HG03521 (cell line): Measurements from ENCODE around the gene SORBS2.

Source experiments
- ATAC-seq: cut with Tn5 transposase; IDR thresholded peaks from one replicate; pipeline ENCODE4 v1.9.1; 2021; ENCODE audit warnings: mild to moderate bottlenecking, moderate library complexity; ENCODE audit not compliant: unreplicated experiment

The SORBS2 gene

DNA sequence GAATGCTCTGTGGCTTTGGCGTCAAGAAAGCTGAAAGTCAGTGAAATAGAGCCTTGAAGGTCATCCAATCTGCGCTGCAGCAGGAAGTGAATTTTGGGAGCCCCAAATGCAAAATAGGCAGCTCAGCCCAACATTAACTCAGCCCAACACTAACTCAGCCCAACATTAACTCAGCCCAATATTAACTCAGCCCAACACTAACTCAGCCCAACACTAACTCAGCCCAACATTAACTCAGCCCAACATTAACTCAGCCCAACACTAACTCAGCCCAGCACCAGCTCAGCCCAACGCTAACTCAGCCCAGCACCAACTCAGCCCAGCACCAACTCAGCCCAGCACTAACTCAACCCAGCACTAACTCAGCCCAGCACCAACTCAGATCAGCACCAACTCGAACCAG lies 71.5 kb downstream of the SORBS2 start:
- no peak for ATAC-seq

- no peak for ATAC-seq
Observed at GRCh38 chr4:185738820-185739219, 73.2 kb downstream of the SORBS2 start.

DNA sequence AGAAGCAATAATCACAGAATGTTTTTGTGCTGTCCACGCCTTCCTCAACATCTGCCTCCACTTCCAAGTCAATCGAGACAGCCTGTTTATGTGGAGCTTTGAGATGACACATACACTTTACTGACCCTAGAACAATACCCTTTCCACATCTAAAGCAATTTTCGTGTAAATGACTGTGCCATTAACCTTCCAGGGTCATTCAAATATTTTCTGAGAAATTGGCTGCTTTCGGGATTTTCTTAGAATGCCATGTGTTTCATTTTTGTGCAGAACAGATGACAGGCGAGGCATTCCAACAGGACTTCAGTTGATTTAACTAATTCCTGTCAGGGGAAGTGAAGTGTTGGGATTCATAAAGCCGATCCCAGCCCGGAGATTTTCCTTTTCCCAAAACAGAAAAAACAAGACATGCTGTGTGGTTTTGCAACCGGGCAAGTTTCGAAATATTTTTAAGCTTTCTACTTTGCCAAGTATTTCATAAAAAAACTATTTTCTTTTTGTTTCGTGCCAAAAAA lies 73.9 kb downstream of the SORBS2 start:
- ATAC-seq = no peak

- ATAC-seq = no peak
Observed at GRCh38 chr4:185737489-185738037, 74.4 kb downstream of the SORBS2 start.

GRCh38 chr4:185736882-185737281 lies 75.1 kb downstream of the SORBS2 start:
- no peak for ATAC-seq

GRCh38 chr4:185735866-185736400 lies 76.1 kb downstream of the SORBS2 start:
- ATAC-seq = no peak

- ATAC-seq = no peak
Observed at GRCh38 chr4:185734930-185735329, 77.1 kb downstream of the SORBS2 start.

DNA sequence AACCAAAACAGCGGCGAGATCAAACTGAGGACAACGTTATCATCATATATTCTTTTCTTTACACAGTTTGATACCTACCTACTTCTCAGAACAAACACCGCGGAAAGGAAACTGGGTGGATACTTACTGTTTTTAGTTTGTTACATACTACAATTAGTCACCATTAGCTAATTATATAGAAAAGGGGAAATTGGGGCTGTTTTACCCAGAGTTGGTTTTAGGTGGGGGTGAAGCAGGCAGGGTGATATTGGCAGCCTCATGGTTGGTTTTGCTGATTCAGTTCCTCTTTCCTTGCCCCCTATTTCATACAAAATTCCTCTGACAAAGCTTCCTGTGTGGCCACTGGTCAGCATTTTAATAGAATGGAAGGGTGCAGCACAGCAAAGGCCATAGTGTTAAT lies 77.8 kb downstream of the SORBS2 start:
- ATAC-seq = peak; percentile 39

GRCh38 chr4:185730849-185731608 lies 81.0 kb downstream of the SORBS2 start:
- peak; percentile 47 for ATAC-seq

GRCh38 chr4:185730387-185730786 lies 81.6 kb downstream of the SORBS2 start:
- peak; percentile 33 for ATAC-seq

- no peak for ATAC-seq
Observed at GRCh38 chr4:185729391-185729804, 82.6 kb downstream of the SORBS2 start.

GRCh38 chr4:185728893-185729292 lies 83.1 kb downstream of the SORBS2 start:
- ATAC-seq = no peak

DNA sequence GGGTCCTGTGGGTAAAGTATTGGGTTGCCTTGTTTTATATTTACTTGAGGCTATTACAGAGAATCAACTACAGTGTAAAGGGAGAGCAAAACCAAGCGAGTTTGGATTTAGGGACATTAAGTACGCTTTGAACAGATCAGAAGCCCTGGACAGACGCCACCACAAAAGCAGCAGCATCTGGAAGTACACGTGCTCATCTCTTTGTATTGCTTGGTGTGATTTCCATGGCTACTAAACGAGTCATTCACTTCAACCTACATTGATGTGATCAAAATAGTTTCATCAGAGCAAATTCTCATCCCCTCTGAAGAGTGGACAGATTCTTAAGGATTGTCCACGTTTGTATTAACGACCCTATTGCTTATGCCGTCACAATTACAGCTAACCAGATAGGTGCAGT lies 85.1 kb downstream of the SORBS2 start:
- no peak for ATAC-seq

DNA sequence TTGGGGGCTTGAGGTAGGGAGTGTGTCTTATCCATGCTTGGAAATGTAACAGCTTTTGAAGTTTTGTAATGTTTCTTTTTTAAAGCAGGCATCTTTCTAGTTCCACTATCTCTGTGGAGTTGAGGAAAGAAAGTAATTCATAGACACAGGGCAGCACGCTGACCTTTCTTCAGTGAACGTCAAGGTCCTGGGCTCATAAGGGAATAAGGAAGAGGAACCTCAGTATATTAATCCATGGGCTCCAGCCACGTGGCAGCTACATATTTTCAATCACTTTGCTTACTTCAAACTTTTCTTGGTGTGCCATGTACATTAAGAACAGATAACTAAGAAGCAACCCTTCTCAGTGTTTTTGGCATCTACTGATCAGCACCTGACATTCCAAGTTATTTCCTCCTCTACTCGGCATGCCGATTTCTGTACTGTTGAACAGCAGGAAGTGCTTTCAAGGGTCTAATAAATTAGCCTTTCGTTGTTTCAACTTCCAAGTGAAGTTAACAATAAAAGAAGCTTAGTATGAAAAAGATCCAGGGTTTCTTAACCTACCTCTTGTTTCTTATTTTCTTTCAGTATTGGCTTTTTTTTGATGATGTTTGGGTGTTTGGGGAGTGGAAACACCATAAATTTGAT lies 88.2 kb downstream of the SORBS2 start:
- ATAC-seq = no peak

GRCh38 chr4:185722029-185722316 lies 90.0 kb downstream of the SORBS2 start:
- ATAC-seq = no peak

DNA sequence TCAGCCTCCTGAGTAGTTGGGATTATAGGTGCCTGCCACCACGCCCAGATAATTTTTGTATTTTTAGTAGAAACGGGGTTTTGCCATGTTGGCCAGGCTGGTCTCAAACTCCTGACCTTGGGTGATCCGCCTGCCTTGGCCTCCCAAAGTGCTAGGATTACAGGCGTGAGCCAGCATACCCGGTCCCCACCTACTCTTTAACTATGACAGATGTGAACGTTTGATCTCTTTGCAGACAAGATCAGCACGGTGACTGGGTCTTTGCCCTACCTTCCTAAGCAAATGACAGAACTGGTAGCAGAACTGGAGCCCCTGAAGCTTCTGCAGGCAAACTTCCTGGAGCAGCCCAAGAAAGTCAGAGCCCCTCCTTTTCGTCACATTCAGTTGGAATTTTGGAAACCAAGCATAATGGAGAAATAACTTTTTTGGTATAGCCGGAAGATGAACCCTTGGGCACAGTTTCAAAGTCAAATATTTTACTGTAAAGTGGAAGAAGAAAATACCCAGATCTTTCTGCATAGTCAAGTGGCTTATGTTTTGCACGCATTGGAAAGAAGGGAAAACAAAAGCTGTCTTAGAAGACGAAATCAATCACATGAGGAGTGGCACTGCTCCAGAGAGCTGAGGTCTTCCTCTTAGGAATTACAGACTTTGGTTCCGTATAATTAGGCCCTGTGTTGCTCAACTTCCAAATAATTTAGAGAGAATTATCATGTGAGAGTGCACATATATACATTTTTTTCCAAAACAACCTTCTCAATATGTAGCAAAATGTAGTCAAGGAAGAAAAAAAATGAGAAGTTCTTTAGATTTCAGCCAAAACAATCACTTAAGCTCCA lies 90.6 kb downstream of the SORBS2 start:
- ATAC-seq = no peak

DNA sequence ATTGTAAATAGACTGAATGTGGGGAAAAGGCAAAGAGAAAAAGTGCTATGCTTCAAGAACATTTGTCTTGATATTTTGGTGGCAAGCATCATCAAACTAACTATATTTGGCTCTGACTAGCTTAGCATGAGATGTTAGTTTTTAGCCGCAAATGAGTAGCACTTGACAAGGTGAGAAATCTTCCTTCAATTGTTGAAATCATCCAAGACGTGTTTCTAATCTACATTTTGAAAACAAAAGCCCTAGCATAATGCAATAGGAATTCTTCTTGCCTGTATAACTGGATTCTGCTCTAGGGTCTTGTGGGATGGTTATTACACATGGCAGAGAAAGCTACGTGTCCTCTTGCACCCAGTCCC lies 92.5 kb downstream of the SORBS2 start:
- no peak for ATAC-seq

- no peak for ATAC-seq
Observed at GRCh38 chr4:185718578-185719499, 93.2 kb downstream of the SORBS2 start.

GRCh38 chr4:185717377-185717741 lies 94.6 kb downstream of the SORBS2 start:
- no peak for ATAC-seq
